Fibroblast of the aortic adventitia (primary cell): ENCODE measurements around the gene CDC14A. TPM values are rescaled to one million over a fixed set of nuclear protein-coding genes. Genes with fewer than 3 reads are reported as not detected.
A peak's percentile ranks its signal among the peaks of the same experiment; 100 is the strongest.

Experiments
- DNase-seq: peaks from one replicate; pipeline ENCODE4 v3.0.0-alpha.2; 2010; ENCODE audit warnings: low read depth
- H3K4me3 ChIP-seq: 2 replicates; pipeline ENCODE4 v1.5.1; 2011; ENCODE audit warnings: low read depth, mild to moderate bottlenecking, control low read depth, low read length, moderate library complexity
- total RNA-seq: library from RNA; depleted of rRNA; stranded (reverse); fragments of >200 nt; gene quantifications from 2 replicates; pipeline ENCODE4 v1.2.3, GENCODE V29; 2012; ENCODE audit warnings: low replicate concordance
- TF ChIP-seq, protein P1 (sequence below): IDR thresholded peaks from 2 replicates; pipeline ENCODE4 v1.5.1; 2011; ENCODE audit warnings: mild to moderate bottlenecking, low read length, control low read depth, inconsistent platforms; ENCODE audit not compliant: insufficient read depth

The CDC14A gene
- total RNA-seq, 1 donor: 5.0 TPM

DNA sequence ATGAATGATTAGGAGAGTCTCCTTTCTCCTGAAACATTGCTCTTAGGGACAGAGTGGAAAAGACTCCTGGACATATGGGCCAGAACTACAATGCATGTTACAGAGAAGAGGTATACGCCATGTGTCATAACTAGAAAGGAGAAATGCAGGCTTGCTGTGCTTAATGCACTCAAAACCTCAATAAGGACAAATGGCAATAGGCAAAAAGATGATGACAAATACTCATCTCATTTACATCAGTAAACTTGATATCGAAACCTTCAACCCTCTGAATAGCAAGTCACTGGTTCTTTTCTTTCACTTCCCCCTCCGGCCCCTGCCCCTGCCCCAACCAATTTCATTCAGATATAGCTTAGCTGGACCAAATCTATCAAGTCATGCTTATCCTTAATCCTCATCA lies 183.7 kb downstream of the CDC14A start:
- TF ChIP-seq, protein P1, sequence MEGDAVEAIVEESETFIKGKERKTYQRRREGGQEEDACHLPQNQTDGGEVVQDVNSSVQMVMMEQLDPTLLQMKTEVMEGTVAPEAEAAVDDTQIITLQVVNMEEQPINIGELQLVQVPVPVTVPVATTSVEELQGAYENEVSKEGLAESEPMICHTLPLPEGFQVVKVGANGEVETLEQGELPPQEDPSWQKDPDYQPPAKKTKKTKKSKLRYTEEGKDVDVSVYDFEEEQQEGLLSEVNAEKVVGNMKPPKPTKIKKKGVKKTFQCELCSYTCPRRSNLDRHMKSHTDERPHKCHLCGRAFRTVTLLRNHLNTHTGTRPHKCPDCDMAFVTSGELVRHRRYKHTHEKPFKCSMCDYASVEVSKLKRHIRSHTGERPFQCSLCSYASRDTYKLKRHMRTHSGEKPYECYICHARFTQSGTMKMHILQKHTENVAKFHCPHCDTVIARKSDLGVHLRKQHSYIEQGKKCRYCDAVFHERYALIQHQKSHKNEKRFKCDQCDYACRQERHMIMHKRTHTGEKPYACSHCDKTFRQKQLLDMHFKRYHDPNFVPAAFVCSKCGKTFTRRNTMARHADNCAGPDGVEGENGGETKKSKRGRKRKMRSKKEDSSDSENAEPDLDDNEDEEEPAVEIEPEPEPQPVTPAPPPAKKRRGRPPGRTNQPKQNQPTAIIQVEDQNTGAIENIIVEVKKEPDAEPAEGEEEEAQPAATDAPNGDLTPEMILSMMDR: no peak
- no peak for DNase-seq
- no peak overlapping the region for H3K4me3 ChIP-seq

DNA sequence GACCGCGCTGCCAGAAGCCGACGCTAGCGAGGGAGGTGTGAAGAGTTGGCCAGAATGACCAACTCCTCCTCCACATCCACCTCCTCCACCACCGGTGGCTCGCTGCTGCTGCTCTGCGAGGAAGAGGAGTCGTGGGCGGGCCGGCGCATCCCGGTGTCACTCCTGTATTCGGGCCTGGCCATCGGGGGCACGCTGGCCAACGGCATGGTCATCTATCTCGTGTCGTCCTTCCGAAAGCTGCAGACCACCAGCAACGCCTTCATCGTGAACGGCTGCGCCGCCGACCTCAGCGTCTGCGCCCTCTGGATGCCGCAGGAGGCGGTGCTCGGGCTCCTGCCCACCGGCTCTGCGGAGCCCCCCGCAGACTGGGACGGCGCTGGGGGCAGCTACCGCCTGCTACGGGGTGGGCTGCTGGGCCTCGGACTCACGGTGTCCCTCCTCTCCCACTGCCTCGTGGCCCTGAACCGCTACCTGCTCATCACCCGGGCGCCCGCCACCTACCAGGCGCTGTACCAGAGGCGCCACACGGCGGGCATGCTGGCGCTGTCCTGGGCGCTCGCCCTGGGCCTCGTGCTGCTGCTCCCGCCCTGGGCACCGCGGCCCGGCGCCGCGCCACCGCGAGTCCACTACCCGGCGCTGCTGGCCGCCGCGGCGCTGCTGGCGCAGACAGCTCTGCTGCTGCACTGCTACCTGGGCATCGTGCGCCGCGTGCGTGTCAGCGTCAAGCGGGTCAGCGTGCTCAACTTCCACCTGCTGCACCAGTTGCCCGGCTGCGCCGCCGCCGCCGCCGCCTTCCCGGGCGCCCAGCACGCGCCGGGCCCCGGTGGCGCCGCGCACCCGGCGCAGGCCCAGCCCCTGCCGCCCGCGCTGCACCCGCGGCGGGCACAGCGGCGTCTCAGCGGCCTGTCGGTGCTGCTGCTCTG lies 186.9 kb downstream of the CDC14A start:
- H3K4me3 ChIP-seq: peak overlapping the region; percentile 52
- TF ChIP-seq, protein P1: peak; percentile 18
- DNase-seq: no peak

DNA sequence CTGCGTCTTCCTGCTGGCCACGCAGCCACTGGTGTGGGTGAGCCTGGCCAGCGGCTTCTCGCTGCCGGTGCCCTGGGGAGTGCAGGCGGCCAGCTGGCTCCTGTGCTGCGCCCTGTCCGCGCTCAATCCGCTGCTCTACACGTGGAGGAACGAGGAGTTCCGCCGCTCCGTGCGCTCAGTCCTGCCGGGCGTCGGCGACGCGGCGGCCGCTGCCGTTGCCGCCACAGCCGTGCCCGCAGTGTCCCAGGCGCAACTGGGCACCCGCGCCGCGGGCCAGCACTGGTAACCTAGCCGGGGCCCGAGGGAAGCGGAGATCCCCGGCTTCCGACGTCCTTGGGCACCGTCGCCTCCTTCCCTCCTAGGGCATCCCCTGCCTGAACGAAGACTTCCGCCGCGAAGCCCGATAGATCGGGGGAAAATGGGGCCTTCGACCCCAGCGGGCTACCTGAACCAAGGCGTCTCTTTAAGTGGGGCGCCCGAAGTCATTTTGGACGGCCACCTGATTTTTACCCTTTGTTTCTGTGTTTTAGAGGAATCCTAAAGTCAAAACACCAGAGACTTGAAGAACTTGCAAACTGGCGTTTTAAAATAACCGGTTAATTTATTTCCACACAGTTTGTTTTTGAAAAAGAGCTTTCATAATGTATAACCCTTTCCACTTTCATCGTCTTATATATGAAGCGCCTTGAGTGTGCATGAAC lies 187.7 kb downstream of the CDC14A start:
- H3K4me3 ChIP-seq: peak overlapping the region; percentile 48
- peak; percentile 6 for DNase-seq
- TF ChIP-seq, protein P1: no peak

DNA sequence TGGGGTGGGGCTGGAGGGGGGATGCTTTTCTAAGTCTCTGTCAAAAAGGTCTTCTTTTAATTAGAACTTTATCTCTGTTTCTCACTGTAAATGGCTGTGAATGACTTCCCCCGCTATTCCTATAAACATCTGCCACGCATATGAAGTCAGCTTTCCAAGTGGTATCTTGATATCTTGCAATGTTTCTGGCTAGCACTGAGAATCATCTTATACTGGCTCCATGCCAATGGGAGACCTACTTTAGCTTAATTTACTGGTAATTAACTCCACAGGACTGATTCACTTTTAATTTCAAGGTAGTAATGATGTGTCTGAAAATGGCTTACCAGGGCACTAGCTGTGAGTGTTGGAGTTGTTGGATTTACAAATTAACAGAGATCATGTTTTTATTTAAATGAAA lies 190.0 kb downstream of the CDC14A start:
- DNase-seq: no peak
- H3K4me3 ChIP-seq: no peak overlapping the region
- TF ChIP-seq, protein P1: no peak

DNA sequence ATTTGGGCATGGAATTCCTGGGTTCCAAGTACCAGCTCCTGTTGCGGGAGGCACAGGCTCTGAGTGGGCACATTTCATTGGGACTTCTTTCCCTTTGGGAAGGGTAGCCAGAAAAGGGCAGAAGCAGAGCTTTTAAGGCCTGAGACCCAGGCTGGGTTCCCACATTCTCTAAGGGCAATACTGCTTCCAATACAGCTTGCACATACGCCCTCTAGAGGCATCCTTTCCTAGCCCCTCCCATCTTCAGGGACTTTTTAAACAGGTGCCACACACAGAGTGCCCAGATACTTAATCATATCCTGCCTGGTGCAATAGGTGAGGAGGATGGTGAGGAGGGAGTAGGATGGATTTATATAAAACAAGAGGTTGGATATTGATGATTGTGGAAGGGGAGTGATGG lies 191.3 kb downstream of the CDC14A start:
- H3K4me3 ChIP-seq: no peak overlapping the region
- DNase-seq: no peak
- TF ChIP-seq, protein P1: peak; percentile 24

DNA sequence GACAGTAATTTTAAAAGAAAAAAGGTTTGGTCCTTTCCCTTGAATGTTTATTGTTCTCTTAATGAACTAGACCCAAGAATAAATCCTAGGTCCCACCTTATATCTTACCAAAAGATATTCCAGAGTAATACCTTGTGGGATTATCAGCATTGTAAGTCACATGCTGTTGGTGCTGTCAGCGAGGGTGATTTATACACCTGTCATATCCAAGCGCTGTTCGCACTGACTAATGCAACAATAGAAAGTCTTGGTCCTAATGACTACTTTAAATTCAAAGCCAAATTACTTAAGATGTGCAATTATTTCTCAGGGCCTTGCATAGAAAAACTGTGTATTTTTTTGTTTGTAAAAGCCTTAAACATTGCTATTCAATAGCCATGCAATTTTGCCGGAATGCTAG lies 192.5 kb downstream of the CDC14A start:
- TF ChIP-seq, protein P1: no peak
- H3K4me3 ChIP-seq: no peak overlapping the region
- no peak for DNase-seq
